Peyer's patch (tissue), 4 donors: Measurements from ENCODE around the gene TNNT2.

Source experiments
- CTCF ChIP-seq, 6 experiments: fragments of 450-650 bp in 4 of 6; fragments of 200-600 bp in 2 of 6; sonication (generic) in 1 of 6; IDR thresholded peaks; one replicate each; pipeline ENCODE4 v1.5.1; 2017 to 2019; ENCODE audit warnings: antibody characterized with exemption in 6 of 6, mild to moderate bottlenecking in 3 of 6, moderate library complexity in 1 of 6
- POLR2A ChIP-seq, 2 donors: fragments of 450-650 bp; IDR thresholded peaks; one replicate each; pipeline ENCODE4 v1.5.1; 2017; ENCODE audit warnings: antibody characterized with exemption in 2 of 2, mild to moderate bottlenecking in 2 of 2, moderate library complexity in 2 of 2

GRCh38 chr1:201319631-201320030 lies 57.8 kb downstream of the TNNT2 start:
- no peak for TF ChIP-seq CTCF (IDR thresholded peaks at IDR 0.05)
- TF ChIP-seq POLR2A (IDR thresholded peaks at IDR 0.05): no peak
